ENCODE results near the gene CSMD2.
"Not testable (repeated sequence)": the region's sequence is repeated elsewhere in the genome, so short reads cannot be mapped to it uniquely, and the experiment has no call there.

Gene CSMD2

DNA sequence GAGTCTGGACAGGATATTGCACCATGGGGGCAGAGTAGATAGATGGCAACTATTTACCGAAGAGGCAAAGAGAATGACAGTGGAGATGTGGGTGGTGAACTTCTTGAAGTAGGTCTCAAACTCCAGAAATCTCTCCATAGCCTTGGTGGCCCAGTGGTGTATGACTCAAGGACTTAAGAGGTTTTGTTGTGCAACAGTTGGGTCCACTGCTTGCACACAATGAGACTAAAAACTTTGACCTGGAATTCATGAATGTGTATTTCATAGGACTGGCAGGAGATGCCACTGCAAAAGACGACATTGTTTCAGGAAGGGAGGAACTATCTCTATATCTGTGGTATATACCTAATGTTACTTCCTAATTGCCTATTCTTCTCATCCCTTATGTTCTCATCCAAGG, 616.7 kb downstream of the CSMD2 start:
- DNase-seq (ENCODE audit: low read depth in 2 of 2): no peak

DNA sequence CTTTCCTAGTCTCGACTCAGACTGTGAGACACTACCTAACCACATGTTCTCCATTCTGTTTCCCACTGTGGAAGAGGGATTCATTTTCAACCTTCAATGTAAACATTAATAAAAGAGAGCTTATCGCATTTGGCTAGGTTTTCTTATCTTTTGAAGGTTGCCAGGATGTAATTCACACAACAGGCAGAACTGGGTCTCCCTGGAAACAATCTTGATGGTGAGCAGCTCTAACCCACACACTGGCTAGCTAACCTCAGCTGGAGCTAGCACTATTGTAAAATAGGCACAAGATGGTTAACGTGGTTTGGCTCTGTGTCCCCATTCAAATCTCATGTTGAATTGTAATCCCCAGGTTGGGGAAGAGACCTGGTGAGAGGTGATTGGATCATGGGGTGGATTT, 617.5 kb downstream of the CSMD2 start:
- DNase-seq (ENCODE audit: low read depth in 2 of 2): no peak

DNA sequence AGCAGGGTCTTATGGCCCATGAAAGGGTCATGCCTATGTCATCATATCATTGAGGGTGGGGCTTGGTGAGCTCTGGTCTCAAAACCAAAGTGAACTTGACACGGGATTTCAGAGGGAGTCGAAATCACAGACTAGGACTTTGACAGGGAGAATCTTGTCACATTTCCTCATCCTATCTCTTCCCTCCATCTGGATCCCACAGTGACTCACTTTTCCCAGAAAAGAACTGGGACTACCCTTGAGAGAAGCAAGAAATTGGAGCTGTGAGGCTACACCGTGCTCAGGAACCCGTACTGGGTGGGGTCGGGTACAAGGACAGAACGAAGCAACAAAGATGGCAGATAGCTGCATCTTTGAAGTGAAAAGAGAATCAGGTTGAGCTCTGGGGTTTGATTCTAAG, 623.1 kb downstream of the CSMD2 start:
- no peak for DNase-seq (ENCODE audit: low read depth in 2 of 2)

DNA sequence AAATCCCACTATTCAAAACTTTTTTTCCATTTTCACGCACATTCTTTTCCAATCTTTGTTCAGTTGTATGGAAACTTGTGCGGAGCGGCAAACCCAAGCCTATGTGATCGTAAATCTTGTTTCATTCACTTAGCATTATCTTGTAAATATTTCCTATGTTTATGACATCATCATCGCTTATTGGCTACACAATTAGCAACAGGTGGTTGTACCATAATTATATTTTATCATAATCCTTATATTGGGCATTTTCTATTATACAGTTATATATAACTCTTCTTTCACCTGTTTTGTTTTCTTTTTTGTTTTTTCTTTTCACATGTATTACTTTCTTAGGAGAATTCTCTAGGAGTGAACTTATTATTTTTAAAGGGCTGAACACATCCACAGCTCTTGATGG, 627.1 kb downstream of the CSMD2 start:
- DNase-seq (ENCODE audit: low read depth in 2 of 2): no peak

DNA sequence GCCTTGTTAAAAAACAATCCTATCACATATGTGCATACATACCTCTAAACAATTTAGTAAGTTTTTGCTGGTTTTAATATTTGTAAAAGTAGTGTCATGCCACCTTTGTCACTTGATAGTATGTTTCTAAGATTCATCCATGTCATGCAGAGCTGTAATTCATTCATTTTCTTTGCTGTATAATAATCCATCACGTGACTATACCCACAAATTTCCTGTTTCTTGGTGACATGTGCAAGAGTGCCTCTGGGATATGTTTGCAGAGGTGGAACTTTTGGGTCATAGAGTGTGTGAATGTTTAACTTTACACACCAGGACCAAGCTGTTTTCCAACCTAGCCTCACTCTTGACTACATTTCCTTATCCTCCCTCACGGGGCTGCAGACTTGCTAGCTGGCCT, 629.7 kb downstream of the CSMD2 start:
- no peak for DNase-seq (ENCODE audit: low read depth in 2 of 2)

DNA sequence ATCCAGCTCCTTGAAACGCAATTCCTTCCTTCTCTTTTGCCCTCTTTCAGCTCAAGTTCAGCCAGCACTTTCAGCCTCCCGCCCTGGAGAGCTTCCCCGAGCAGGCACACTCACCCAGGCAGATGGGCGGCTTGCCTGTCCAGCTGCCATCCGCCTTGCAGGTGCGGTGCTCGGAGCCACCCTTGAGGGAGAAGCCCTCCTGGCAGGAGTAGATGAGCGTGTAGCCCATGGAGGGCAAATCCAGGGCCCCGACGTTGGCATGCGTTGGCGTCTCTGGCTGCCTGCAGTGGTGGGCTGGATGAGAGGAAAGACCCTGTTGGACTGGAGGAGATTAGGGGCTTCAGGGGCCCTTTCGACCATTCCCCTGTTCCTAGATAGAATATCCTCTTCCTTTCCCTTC, 632.1 kb downstream of the CSMD2 start:
- DNase-seq (ENCODE audit: low read depth in 2 of 2): no peak

DNA sequence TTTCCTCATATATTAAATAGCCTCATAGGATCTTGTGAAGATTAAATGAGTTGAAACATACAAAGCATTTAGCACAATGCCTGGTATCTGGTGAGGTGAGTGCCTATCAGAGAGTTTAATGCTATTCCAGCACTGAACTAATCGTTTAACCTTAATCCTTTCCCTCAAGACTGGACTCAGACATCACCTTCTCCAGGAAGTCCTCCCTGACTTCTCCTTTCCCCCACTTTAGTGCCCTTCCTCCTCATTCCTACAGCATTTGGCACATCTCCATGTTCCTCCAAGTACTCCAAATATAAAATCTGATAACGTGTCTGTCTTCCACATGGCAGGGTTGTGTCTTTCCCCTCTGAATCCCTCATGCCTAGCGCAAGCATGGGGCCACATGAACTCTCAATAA, 632.8 kb downstream of the CSMD2 start:
- no peak for DNase-seq (ENCODE audit: low read depth in 2 of 2)

DNA sequence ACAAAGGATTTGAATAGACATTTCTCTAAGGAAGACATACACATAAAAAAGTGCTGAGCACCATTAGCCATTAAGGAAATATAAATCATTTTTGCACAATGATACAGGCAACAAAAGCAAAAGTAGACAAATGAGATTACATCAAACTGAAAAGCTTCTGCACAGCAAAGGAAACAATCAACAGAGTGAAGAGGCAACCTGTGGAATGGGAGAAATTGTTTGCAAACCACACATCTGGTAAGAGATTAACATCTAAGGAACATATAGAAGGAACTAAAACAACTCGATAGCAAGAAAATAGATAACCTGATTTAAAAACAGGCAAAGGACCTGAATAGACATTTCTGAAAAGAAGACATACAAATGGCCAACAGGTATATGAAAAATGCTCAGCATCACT, 635.1 kb downstream of the CSMD2 start:
- no peak for DNase-seq (ENCODE audit: low read depth in 2 of 2)

DNA sequence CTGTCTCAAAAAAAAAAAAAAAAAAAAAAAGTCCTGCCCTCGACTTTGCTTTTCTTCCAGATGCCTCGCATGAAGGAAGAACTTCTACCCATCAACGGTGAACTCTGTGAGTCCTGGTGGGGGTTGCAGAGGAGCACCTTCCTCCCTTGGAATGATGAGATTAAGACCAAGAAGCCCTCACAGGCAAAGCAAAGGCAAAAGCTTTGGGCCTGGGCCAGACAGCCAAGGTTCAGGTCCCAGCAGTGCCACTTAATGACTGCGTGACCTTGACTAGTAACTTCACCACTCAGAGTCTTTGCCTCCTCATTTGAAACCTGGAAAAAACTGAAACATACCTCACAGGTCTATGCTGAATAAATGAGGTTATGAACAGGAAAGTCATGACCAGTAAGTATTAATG, 637.1 kb downstream of the CSMD2 start:
- no peak for DNase-seq (ENCODE audit: low read depth in 2 of 2)

DNA sequence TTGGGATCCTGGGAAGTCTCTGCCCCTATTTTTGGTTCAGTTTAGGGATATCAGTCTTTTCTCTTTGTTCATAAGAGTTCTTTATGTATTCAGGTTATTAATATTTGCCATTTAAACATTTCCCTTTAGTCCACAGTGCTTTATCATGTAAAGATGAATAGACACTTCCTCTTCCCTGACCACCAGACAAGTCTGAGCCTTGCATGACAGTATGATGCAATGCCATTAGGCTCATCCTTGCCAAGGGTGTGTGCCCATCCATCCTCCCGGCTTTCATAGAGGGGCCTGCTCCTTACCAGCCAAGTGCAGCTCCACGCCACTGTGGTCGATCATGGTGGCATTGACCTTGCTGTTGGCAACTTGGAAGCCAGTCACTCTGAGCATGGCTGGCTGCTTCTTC, 640.4 kb downstream of the CSMD2 start:
- no peak for DNase-seq (ENCODE audit: low read depth in 2 of 2)

DNA sequence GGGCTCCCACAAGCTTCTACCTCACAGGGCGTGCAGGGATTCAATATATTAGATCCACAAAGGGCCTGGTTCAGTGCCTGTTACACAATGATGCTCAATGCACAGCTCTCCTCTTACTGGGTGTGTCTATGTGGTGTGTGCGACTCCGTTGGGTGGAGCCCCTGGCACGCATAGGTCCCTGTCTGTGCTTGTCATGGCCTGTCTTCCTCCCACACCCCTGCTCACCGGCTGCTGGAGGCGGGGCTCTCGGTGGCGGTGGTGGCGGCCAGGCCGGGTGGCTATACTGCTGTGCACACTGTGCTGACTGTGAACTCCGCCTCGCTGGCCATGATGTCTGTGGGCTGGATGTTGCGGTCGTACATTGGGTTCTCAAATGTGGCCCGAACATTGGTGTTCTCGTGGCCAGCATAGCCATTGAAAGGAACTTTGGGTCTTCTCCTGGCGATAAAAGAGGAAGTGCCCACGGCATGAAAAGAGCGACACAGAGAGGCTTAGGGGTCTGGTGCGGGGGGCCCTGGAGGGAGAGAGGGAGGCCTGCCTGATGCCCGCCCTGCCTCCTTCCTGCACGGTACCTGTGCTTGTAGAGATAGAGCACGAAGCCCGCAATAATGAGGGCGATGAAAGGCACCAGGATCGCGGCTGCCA, 645.7 kb downstream of the CSMD2 start:
- DNase-seq (ENCODE audit: low read depth in 2 of 2): no peak

DNA sequence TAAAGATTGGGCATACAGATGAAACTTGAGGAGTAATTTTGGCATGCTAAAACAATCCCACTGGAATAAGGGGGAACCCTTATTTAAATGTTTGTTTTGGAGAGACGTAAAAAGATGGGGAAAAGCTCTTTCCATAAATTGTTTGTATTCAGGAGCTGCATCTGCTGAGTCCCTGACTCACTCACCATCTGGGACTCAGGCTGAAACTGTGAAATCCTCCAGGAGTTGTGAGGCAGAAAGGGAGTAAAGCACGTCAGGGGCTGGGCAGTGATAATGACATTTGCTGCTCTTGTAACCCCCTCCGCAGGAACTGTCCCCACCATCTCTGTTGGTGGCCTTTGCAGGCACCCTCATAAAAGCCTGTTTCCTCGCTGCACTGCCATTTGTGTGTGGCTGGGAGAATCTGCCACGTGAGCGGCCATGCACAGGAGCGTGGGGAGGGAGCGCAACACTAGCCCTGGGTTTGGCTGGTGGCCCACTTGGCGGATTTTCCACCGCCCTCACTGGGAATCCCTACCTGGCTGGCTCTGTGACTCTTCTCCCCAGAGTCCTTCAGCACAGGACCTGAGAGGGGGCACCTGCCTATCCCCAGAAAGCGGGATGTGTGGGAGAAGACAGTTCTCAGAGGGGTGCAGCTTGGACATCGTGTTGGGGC, 647.3 kb downstream of the CSMD2 start:
- DNase-seq (ENCODE audit: low read depth in 2 of 2): no peak

DNA sequence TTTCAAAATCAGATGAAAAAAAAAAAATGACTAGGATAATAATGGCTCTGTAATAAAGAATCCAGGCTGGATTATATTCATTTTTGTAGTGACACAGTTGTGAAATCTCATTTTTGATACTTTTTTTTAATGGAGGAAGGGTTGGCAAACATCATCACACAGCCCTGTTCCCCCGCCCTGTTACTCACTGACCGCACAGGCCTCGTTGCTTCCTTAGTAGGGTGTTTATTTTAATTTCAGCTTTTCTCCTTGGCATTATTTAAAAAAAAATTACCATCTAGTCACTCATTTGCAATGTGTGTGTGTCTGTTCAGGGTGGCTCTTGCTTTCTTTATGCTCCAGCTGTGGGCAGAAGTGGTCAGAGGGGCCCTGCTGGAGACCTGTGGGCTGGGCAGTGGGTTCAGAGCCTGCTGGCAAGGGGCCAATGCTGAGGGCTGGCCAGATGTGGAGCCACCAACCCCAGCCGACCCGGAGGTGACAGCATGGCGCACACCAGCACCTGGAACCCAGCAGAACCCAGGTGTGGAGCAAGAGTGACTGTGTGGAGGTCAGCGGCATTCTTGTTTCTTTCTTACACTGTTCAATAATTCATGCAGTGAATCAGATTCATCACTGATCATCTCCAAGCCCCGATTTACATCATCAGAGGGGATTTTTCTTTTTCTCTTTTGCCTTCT, 648.0 kb downstream of the CSMD2 start:
- no peak for DNase-seq (ENCODE audit: low read depth in 2 of 2)

DNA sequence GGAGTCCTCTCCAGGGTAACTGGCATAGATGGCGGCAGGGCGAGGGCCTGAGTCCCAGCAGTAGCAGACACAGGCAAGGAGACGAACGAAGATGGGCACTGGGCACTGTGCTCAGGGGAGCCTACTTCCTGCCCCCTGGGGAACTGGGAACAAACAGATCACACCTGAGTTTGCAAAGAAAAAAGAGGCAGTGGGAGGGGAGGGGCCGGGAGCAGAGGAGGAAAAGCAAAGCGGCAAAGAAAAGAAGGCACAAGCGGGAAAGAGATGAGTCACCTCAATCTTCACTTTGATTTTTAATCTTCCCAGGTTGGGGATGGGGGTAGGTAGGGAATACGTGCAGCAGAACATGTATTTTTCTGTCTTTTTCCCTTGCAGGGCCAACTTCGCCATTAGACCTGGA, 648.6 kb downstream of the CSMD2 start:
- DNase-seq (ENCODE audit: low read depth in 2 of 2): no peak

DNA sequence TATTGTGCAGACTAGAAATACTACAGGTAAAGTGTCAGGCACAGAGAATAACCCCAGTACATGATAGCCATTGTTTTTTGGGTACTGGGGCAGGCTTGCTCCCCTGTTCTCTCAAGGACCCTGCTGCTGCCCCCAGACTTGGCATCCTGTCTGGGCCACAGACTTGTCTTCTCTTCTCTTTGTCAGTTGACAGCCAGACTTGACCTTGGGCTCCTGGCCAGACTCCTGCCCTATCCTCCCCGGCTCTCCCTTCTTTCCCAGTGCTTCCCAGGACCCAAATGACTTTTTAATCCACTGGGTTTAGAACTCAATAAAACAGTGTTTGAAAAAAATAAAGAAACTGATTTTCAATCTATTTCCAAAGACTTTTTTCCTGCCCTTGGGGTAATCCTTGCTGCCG, 649.4 kb downstream of the CSMD2 start:
- no peak for DNase-seq (ENCODE audit: low read depth in 2 of 2)

DNA sequence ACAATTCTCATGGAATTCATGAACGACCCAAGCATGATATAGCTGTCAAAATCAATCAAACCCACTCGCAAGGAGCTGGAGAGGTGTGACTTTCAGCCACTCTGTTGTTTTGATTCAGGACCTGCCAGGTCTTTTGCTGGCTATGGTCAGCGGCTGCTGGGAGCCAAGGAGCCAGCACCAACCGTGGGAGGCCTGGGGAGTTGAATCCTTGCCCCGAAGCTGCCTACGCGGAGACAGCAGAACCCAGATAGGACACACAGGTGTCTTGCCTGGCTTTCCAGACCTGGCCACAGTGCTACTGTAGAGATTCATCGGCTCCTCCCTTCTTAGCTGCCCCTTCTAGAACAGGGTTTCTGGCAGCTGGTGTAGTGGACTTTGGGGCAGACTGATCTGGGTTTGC, 649.9 kb downstream of the CSMD2 start:
- DNase-seq (ENCODE audit: low read depth in 2 of 2): no peak

DNA sequence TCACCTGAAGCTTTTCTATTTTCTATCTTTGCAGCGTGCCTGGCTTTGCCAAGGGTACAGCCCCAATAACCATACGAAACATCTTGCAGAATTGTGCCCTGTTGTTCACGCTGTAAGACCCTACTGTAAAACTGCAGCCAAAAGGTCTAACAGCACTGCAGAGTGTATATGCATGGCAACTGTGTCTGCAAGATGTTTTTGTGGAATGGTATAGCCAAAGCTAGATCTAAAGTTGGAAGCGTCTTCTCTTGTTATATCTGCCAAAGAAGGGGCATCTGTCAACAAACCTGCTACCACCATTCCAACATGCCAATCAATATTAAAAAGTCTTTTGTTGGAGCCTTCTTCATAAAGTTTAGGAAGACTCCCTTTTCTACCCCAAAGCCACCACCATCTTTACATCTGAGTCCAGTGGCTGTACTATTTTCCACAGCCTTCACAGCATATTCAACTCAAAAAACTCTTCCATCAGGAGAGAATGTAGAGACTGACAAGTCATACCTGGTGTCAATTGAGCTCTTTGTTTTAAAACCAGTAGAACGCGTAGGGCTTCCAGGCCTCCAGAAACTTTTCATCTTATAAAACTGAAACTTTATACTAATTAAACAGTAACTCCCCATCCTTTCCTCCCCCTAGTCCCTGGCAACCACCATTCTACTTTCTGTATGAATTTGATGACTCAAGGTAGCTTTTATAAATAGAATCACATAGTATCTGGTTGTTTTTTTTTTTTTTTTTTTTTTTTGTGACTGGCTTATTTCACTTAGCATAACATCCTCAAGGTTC, 652.6 kb downstream of the CSMD2 start:
- DNase-seq (ENCODE audit: low read depth in 2 of 2): no peak

DNA sequence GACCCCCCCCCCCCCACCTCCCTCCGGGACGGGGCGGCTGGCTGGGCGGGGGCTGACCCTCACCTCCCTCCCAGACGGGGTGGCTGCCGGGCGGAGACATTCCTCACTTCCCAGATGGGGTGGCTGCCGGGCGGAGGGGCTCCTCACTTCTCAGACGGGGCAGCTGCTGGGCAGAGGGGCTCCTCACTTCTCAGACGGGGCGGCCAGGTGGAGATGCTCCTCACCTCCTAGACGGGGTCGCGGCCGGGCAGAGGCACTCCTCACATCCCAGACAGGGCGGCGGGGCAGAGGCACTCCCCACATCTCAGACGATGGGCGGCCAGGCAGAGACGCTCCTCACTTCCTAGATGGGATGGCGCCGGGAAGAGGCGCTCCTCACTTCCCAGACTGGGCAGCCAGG, 655.8 kb downstream of the CSMD2 start:
- DNase-seq (ENCODE audit: low read depth in 2 of 2): not testable (repeated sequence)

DNA sequence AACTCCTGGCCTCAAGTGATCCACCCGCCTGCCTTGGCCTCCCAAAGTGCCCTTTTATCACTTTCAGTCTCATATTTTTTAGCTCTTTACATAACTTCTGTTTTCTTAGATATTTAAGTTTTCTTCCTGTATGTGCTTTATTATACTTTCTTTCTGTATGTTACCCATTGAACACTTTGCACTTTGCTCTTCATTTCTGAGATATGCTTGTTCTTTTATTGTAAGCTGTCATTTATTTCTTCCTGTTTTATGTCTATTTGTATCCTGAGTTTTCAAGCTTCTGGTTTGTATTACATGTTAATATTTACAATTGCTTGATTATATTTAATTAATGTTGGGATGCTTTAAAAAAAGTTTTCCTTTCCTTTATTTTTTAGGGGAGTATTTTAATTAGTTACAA, 656.9 kb downstream of the CSMD2 start:
- DNase-seq (ENCODE audit: low read depth in 2 of 2): no peak

DNA sequence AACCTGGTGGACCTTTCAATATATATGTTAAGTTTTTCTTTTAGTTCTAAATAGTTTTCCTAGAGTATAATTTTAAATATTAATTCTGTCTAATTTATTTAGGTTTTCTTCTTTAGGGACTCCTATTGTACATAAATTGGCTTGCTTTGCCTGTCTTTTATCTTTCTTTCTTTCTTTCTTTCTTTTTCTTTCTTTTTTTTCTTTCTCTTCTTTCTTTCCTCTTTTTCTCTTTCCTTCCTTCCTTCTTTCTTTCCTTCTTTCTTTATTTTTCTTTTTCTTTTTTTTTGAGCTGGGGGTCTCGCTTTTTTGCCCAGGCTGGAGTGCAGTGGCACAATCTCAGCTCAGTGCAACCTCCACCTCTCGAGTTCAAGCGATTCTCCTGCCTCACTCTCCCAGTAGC, 657.4 kb downstream of the CSMD2 start:
- DNase-seq (ENCODE audit: low read depth in 2 of 2): no peak

DNA sequence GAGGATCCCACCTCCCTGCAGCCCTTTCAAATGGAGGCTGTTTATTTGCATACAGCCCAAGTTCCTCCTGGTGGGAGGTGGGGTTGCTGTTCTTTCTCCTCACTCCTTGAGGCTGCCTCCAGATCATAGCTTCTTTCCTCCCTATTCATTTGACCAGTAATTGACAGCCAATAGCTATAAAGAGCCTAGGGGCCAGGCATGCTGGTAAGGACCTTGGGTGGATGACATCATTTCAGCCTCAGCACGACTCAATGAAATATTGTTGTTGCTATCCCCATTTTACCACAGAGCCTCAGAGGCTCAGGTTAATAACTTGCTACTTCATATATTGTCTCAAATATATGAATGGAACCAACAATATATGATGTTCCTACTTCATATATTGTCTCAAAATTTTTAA, 661.5 kb downstream of the CSMD2 start:
- no peak for DNase-seq (ENCODE audit: low read depth in 2 of 2)

DNA sequence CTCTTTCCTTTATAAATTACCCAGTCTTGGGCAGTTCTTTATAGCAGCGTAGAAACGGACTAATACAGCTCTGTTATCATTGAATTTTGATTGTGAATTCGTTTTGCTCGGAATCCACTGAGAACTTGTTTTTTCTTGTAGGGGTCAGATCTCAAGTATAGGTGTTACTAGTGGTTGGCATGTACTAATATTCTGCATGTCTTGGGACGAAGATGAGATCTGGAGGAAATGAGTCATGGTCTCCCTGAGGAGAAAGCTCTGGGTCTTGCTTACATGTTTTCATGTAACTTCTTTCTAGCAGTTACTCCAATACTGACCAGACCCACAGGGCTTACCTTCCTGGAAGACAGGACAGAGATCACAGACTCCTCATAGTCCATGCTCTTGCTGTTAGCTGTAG, 662.3 kb downstream of the CSMD2 start:
- no peak for DNase-seq (ENCODE audit: low read depth in 2 of 2)

DNA sequence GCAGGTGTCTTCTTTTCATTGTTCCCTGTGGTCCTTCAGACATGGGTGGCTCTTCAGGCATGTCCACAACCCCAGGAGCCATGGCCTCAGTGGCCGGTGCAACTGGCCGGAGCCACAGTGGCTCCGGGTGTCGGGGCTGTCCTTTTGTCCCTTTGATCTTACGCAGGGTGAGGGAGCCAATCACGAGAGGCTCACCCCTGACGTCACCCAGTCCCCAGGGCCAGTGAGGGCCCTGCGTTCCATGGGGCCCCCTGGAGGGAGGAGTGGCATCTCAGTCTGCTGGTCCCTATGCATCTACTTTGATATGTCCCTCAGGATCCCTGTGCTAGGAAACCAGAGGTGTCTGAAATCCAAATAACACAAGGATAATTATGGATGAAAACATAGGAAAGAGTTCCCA, 663.3 kb downstream of the CSMD2 start:
- DNase-seq (ENCODE audit: low read depth in 2 of 2): no peak

Measured in stimulated activated CD8-positive, alpha-beta memory T cell treated with anti-CD3 and anti-CD28 coated beads, Interleukin-2, amount 100 ng/mL, for 1 hour (primary cell).